Muscle layer of colon (tissue), 2 donors: ENCODE data around the gene ISYNA1.
"Not testable (repeated sequence)": the region's sequence is repeated elsewhere in the genome, so short reads cannot be mapped to it uniquely, and the experiment has no call there.

Experiments
- H3K27ac ChIP-seq: one replicate; pipeline ENCODE4 v1.7.0; 2013; ENCODE audit warnings: low read depth, mild to moderate bottlenecking, low read length, moderate library complexity
- H3K27me3 ChIP-seq, 2 donors: one replicate each; pipeline ENCODE4 v1.7.0; 2013; ENCODE audit warnings: low read length in 2 of 2, mild to moderate bottlenecking in 2 of 2; ENCODE audit not compliant: insufficient read depth in 2 of 2, control insufficient read depth in 1 of 2
- H3K36me3 ChIP-seq: one replicate; pipeline ENCODE4 v1.7.0; 2013; ENCODE audit warnings: mild to moderate bottlenecking, low read length; ENCODE audit not compliant: insufficient read depth
- H3K4me1 ChIP-seq: one replicate; pipeline ENCODE4 v1.7.0; 2013; ENCODE audit warnings: mild to moderate bottlenecking, low read length; ENCODE audit not compliant: insufficient read depth
- H3K4me3 ChIP-seq, 2 donors: one replicate each; pipeline ENCODE4 v1.7.0; 2013; ENCODE audit warnings: low read length in 2 of 2, low read depth in 1 of 2, mild to moderate bottlenecking in 1 of 2, moderate library complexity in 1 of 2
- H3K9ac ChIP-seq: one replicate; pipeline ENCODE4 v1.7.0; 2013; ENCODE audit warnings: low read length
- H3K9me3 ChIP-seq: one replicate; pipeline ENCODE4 v1.7.0; 2013; ENCODE audit warnings: mild to moderate bottlenecking, low read length
- donor health status: abdominal sarcoma.
- donor health status: Adenocarcinoma of cecum.

ISYNA1 gene

DNA sequence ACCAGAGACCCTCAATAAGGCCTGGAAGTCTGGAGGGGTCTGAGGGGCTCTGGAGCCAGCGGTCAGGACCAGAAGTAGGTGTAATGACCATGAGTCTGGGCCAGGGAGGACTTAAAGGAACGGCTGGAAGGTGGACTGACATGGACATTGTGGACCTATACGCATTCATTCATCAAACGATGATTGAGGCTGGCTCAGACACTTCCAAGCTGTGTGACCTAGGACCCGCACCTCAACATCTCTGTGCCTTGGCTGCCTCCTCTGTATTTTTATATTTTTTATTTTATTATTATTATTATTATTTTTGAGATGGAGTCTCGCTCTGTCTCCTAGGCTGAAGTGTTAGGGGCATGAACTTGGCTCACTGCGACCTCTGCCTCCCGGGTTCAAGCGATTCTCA is 31.2 kb downstream of the ISYNA1 start:
- Histone ChIP-seq H3K36me3 (no peaks in the 10 kb centered on the region), H3K9ac (no peak overlapping the region), H3K27ac (no peak overlapping the region), H3K27me3 (no peaks in the 10 kb centered on the region), H3K9me3 (no peaks in the 10 kb centered on the region), H3K4me1 (no peaks in the 10 kb centered on the region), H3K4me3 (no peak overlapping the region)

DNA sequence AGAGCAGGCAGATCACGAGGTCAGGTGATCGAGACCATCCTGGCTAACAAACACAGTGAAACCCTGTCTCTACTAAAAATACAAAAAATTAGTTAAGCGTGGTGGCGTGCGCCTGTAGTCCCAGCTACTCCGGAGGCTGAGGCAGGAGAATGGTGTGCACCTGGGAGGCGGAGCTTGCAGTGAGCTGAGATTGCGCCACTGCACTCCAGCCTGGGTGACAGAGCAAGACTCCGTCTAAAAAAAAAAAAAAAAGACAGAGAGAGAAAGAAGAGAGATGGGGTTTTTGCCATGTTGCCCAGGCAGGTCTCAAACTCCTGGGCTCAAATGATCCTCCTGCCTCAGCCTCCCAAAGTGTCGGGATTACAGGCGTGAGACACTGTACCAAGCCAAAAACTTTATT is 32.2 kb downstream of the ISYNA1 start:
- H3K4me1 ChIP-seq, H3K36me3 ChIP-seq, H3K9ac ChIP-seq, H3K27me3 ChIP-seq, H3K4me3 ChIP-seq, H3K9me3 ChIP-seq, H3K27ac ChIP-seq: not testable (repeated sequence)

DNA sequence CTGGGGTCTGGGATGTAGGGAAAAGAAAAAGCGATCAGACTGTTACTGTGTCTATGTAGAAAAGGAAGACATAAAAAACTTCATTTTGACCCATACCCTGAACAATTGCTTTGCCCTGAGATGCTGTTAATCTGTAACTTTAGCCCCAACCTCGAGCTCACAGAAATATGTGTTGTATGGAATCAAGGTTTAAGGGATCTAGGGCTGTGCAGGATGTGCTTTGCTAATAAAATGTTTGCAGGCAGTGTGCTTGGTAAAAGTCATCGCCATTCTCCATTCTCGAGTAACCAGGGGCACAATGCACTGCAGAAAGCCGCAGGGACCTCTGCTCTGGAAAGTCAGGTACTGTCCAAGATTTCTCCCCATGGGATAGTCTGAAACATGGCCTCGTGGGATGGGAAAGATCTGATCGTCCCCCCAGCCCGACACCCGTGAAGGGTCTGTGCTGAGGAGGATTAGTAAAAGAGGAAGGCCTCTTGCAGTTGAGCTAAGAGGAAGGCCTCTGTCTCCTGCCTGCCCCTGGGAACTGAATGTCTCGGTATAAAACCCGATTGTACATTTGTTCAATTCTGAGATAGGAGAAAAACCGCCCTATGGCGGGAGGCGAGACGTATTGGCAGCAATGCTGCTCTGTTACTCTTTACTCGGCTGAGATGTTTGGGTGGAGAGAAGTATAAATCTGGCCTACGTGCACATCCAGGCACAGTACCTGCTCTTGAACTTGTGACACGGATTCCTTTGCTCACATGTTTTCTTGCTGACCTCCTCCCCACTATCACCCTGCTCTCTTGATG is 35.3 kb downstream of the ISYNA1 start:
- not testable (repeated sequence) for H3K4me1 ChIP-seq, H3K27ac ChIP-seq, H3K9ac ChIP-seq, H3K4me3 ChIP-seq, H3K27me3 ChIP-seq, H3K36me3 ChIP-seq, H3K9me3 ChIP-seq

DNA sequence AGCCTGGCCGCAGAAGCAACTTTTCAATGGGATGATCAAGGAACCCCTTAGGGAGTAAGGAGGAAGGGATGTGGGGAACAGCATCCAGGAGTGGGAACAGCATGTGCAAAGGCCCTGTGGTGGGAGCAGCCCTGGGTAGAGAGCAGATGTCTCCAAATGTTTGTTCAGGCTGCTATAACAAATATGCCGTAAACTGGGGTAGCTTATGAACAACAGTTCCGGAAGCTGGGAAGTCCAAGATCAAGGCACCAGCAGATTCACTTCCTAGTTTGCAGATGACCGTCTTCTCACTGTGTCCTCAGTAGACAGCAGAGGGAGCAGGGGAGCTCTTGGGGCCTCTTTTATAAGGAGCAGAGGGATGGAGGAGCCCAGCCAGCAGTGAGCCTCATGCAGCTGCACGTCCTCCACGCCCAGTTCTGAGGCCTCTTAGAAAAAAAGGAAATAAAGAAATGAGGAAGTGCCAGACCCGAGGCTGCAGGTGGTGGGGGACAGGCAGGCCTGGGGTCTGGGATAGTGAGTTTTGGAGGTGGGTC is 36.3 kb downstream of the ISYNA1 start:
- Histone ChIP-seq H3K9me3 (no peaks in the 10 kb centered on the region), H3K27ac (no peak overlapping the region), H3K9ac (no peak overlapping the region), H3K4me3 (no peak overlapping the region), H3K36me3 (no peaks in the 10 kb centered on the region), H3K27me3 (peaks cover 7 to 10% of the 10 kb centered on the region in 2 donors), H3K4me1 (no peaks in the 10 kb centered on the region)

DNA sequence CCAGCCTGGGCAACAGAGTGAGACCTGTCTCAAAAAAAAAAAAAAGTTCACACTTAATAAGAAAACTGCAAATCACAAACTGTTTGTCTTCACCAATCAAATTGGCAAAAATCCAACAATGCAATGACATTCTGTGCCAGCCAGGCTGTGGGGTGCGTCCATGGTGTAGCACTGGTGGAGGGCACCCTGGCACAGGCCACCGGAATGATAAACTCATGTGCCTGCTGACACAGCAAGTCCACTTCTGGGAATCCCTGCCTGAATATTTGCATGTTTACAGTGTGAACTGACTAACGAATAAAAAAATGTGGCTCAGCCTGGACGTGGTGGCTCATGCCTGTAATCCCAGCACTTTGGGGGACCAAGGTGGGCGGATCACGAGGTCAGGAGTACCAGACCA is 38.9 kb downstream of the ISYNA1 start:
- Histone ChIP-seq H3K27ac (no peak overlapping the region), H3K9ac (no peak overlapping the region)

DNA sequence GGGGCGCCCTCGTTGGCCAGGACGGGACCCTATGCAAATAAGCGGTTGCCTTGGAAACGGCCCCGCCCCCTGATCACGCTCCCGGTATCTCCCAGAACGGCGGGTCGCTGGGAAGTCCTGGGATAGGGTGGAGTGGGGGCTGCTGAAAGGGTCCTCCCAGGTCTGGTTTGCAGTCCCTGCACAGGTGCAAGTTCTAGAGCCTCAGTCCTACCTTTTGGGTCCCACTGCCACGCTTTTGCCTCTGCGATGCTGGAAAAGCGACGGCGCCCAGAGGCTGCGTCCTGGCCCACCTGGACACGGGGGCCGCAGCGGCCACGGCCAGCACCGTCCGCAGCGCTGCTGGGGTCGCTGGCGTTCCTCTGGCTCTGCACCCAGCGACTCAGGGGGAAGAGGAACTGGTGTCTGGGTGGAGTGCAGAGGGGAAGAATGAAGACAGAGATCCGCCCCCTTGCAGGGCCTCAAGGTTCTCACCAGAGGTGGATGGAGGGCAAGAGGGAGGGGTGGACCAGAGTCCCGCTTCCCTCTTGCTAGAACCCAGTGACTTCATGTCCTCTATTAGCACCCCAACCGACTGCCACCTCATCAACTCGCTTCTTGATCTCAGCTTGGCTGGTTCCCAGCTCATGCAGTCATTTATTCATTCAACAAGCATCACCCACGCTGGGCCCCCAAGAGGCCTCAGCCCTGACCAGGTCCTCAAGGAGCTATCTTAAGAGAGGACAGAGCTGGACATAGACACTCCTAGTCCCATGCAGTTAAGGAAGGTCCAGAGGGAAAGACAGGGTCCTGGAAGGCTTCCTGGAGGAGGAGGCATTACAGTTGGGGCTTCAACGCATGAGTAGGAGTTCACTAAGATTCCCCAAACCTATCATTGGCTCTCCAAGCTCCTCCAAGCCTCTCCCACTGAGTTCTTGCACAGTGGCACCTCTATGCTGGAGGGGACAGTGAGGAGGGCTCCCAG is 40.4 kb downstream of the ISYNA1 start, which contains the start of gene LRRC25:
LRRC25 (minus strand) TSS at position 381 of the 961 bp plus-strand sequence. CDS start 659 bp downstream, outside the sequence.
- Histone ChIP-seq H3K27me3 (peaks cover 10 to 16% of the 10 kb centered on the region in 2 donors), H3K27ac (no peak within 1 kb of the TSS), H3K9ac (no peak within 1 kb of the TSS), H3K4me3 (peak within 1 kb of the TSS in 1 of 2 donors; percentile 16), H3K4me1 (no peaks in the 10 kb centered on the region), H3K9me3 (no peaks in the 10 kb centered on the region), H3K36me3 (no peaks in the 10 kb centered on the region)

More for the DNA sequence above, 38.9 kb downstream of the ISYNA1 start:
- H3K36me3 ChIP-seq, result no peaks in the 10 kb centered on the region
- peaks cover 10 to 16% of the 10 kb centered on the region in 2 donors for H3K27me3 ChIP-seq
- H3K9me3 ChIP-seq, result no peaks in the 10 kb centered on the region
- no peak overlapping the region for H3K4me3 ChIP-seq
- no peaks in the 10 kb centered on the region for H3K4me1 ChIP-seq

DNA sequence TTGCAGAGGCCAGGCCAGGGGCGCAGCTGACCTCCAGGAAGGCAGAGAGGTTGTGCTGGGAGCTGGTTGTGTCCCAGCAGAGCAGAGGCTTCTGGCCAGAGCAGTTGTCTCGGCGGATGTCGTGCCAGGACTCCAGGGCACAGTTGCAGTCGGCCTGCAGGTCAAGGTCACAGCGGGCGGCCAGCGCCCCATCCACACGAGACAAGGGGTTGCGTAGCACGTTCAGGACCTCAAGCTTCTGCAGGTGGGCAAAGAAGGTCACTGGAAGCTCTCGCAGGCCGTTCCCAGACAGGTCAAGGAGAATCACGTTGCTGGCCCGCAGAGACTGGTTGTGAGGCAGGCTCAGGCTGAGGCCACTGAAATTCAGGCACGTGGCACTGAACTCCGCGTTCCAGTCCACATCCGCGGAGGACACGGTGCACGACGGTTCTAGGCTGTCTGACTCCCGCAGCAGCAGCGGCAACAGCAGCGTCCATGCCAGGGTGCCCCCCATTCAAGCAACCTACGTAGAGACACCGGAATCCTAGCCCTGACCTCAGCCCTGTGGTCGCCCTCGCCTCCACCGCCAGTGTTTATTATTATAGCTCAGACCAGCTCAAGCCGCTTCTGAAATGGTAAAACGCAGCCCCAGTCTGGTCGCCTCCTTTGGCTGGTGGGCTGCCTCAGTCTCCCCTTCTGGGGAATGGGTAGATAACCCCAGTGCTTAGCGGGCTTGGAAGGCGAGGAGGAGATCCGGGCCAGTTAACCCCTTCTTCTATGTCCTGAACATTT is 41.3 kb downstream of the ISYNA1 start:
- Histone ChIP-seq H3K27me3 (peaks cover 10 to 16% of the 10 kb centered on the region in 2 donors), H3K9ac (no peak overlapping the region), H3K4me3 (peak overlapping the region in 1 of 2 donors; percentile 16), H3K27ac (no peak overlapping the region), H3K9me3 (no peaks in the 10 kb centered on the region), H3K4me1 (no peaks in the 10 kb centered on the region), H3K36me3 (no peaks in the 10 kb centered on the region)

DNA sequence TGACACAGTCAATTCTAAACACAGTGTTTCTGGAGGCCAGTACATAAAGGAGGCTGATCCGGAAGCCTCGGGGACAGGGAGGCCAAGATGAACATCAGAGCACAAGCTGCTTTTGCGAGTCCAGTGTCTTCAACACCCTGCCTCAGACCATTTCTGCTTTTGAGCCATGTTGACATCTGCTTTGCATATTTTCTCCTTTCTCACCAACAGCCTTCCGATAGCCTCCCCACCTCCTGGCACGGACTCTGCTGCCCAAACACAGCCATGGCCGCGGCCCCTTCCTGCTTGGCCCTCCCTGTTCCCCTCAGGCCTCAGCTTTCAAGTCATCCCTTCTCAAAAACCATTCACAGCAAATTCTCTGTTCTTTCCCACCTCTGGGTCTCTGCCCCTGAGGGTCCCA is 44.1 kb downstream of the ISYNA1 start:
- no peaks in the 10 kb centered on the region for H3K36me3 ChIP-seq
- H3K27ac ChIP-seq, result peak overlapping the region; percentile 24
- H3K9me3 ChIP-seq, result no peaks in the 10 kb centered on the region
- H3K4me1 ChIP-seq, result no peaks in the 10 kb centered on the region
- peaks cover 10 to 16% of the 10 kb centered on the region in 2 donors for H3K27me3 ChIP-seq
- no peak overlapping the region for H3K9ac ChIP-seq
- H3K4me3 ChIP-seq, result no peak overlapping the region

DNA sequence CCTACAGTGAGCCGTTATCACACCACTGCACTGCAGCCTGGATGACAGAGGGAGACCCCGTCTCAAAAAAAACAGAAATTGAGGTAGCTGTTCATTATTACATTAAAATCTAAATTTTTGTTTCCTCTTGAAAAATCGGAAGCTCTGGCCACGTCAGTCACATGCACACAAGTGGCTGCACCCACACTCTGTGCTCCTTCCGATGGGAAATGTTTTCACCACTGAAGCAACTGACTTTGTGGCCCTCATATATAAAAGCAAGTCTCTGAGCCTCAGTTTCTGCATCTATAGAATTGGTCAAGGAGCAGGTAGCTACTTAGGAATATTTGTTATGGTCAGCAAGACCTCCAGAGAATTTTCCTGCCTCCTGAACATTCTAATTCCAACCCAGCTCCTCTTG is 45.0 kb downstream of the ISYNA1 start:
- Histone ChIP-seq H3K4me1 (no peaks in the 10 kb centered on the region), H3K36me3 (no peaks in the 10 kb centered on the region), H3K4me3 (no peak overlapping the region), H3K27me3 (peaks cover 10 to 16% of the 10 kb centered on the region in 2 donors), H3K27ac (no peak overlapping the region), H3K9ac (no peak overlapping the region), H3K9me3 (no peaks in the 10 kb centered on the region)

DNA sequence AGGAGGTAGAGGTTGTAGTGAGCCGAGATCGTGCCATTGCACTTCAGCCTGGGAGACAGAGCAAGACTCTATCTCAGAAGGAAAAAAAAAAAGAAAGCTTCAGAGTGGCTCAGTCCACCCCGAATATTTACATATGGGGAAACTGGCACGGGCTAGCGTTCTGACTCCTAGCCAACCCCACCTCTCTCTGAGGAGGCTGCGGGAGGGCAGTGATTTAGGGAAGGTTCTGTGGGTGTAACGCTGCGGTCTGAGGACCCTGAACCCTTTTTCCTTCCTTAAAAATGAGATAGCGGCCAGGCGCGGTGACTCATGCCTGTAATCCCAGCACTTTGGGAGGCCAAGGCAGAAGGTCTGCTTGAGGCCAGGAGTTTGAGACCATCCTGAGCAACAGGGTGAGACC is 45.5 kb downstream of the ISYNA1 start:
- H3K4me3 ChIP-seq, result no peak overlapping the region
- H3K9ac ChIP-seq, result no peak overlapping the region
- H3K27me3 ChIP-seq, result peaks cover 10 to 14% of the 10 kb centered on the region in 2 donors
- H3K9me3 ChIP-seq, result no peaks in the 10 kb centered on the region
- no peaks in the 10 kb centered on the region for H3K4me1 ChIP-seq
- H3K27ac ChIP-seq, result no peak overlapping the region
- H3K36me3 ChIP-seq, result no peaks in the 10 kb centered on the region
